ENCODE data around the gene COPZ2. TPM values are rescaled to one million over a fixed set of nuclear protein-coding genes. Genes with fewer than 3 reads are reported as not detected.

The COPZ2 gene
- polyA plus RNA-seq, 3 donors: 4.2 to 12.2 (median 6.9) TPM

DNA sequence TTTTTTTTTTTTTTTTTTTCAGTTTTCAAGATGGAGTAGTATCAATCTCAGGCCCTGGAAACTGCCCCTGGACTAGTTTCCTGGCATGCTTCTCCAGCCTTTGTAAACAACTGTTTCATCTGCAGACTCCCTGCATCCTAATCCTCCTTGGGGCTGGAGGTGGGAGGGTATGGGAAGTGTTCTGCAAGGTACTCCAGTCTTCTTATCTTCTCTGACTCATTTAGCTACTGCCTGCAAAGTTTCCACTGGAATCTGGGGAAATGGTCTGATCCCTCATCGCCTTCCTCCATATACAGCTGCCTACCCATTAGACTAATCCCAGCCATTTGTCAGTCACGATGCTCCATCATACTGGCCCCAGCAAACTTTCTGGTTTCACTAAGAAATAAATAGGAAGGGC is 21.5 kb downstream of the COPZ2 start:
- peaks cover 31 to 39% (median 32%) of the 10 kb centered on the region in 3 donors for H3K27me3 Mint-ChIP-seq (ENCODE audit: low read depth in 3 of 3)
- intact Hi-C loops (cut with micrococcal nuclease): loop anchor here in 1 of 2 donors (5.0 kb wide), 1 partner anchor 179 kb away; no protein-coding TSS in a partner anchor

DNA sequence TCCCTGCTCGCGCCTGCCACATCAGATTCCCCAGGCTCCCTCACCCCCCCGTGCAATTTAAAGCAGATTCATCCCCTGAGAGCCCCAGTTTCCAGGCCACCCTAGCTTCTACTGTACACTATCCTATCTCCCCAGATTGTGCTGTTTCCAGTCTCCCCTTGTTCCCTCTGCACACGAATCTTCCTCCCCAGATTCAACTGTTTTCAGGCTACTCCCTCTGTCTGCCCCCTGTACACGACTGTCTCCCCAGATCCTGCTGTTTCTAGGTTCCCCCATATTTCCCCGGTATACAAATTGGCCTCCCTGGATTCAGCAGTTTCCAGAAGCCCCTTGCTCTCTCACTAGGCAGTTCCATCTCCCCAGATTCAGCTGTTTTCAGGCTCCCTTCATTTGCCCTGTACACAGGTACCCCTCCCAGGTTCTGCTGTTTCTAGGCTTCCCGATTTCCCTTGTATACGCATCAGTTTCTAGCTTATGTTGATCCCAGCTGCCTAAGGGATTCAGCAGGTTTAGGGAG is 22.9 kb downstream of the COPZ2 start:
- Histone ChIP-seq H3K36me3 (replicated peaks in 1 of 2; ENCODE audit: control insufficient read depth in 1 of 2, insufficient read depth in 2 of 2, low read length in 2 of 2) (no peaks in the 10 kb centered on the region), H3K9me3 (replicated peaks in 1 of 2; ENCODE audit: control insufficient read depth in 1 of 2, insufficient read depth in 1 of 2, low read length in 2 of 2) (no peaks in the 10 kb centered on the region), H3K4me1 (ENCODE audit: control insufficient read depth in 1 of 2, insufficient read depth in 2 of 2, low read length in 2 of 2) (peaks cover 27 to 48% of the 10 kb centered on the region in 2 donors), H2AFZ (ENCODE audit: insufficient read depth, low read depth, low read length, poor library complexity, severe bottlenecking) (no peak overlapping the region), H3K27ac (ENCODE audit: low read depth in 1 of 2, low read length in 2 of 2) (no peak overlapping the region), H3K9ac (ENCODE audit: insufficient read depth, low read length, poor library complexity, severe bottlenecking) (no peak overlapping the region), H3K4me2 (replicated peaks; ENCODE audit: extremely low read depth, low read length, poor library complexity, severe bottlenecking) (no peak overlapping the region), H3K79me2 (ENCODE audit: insufficient read depth, low read length) (no peaks in the 10 kb centered on the region), H3K4me3 (replicated peaks in 1 of 3; ENCODE audit: low read depth in 2 of 3, low read length in 3 of 3) (no peak overlapping the region), H4K20me1 (ENCODE audit: insufficient read depth, low read length) (no peaks in the 10 kb centered on the region), H3K27me3 (ENCODE audit: control insufficient read depth in 2 of 2, insufficient read depth in 2 of 2, low read length in 2 of 2) (peaks cover 4 to 26% of the 10 kb centered on the region in 2 donors)
- peaks cover 0 to 2% (median 0%) of the 10 kb centered on the region in 7 donors for H3K9me3 Mint-ChIP-seq
- 77% methylated on average over 7 of the region's 8 CpGs for WGBS (ENCODE audit: insufficient coverage)
- H3K27ac Mint-ChIP-seq: no peak overlapping the region
- TF ChIP-seq, protein P1, sequence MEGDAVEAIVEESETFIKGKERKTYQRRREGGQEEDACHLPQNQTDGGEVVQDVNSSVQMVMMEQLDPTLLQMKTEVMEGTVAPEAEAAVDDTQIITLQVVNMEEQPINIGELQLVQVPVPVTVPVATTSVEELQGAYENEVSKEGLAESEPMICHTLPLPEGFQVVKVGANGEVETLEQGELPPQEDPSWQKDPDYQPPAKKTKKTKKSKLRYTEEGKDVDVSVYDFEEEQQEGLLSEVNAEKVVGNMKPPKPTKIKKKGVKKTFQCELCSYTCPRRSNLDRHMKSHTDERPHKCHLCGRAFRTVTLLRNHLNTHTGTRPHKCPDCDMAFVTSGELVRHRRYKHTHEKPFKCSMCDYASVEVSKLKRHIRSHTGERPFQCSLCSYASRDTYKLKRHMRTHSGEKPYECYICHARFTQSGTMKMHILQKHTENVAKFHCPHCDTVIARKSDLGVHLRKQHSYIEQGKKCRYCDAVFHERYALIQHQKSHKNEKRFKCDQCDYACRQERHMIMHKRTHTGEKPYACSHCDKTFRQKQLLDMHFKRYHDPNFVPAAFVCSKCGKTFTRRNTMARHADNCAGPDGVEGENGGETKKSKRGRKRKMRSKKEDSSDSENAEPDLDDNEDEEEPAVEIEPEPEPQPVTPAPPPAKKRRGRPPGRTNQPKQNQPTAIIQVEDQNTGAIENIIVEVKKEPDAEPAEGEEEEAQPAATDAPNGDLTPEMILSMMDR (IDR thresholded peaks at IDR 0.05): no peak
- H3K36me3 Mint-ChIP-seq: peaks cover 3 to 18% of the 10 kb centered on the region in 2 donors
- intact Hi-C loops (cut with micrococcal nuclease): loop anchor here in 1 of 2 donors (5.0 kb wide), 1 partner anchor 177 kb away; no protein-coding TSS in a partner anchor
- peak overlapping the region in 1 of 2 donors; percentile 5 for H3K4me3 Mint-ChIP-seq
- peaks cover 31 to 45% (median 38%) of the 10 kb centered on the region in 3 donors for H3K27me3 Mint-ChIP-seq (ENCODE audit: low read depth in 3 of 3)
- DNase-seq: no peak
- peaks cover 46% of the 10 kb centered on the region for H3K4me1 Mint-ChIP-seq

More for the DNA sequence above, 21.5 kb downstream of the COPZ2 start:
- H3K27me3 ChIP-seq (ENCODE audit: control insufficient read depth in 2 of 2, insufficient read depth in 2 of 2, low read length in 2 of 2): peaks cover 4 to 26% of the 10 kb centered on the region in 2 donors
- H3K9me3 ChIP-seq (replicated peaks in 1 of 2; ENCODE audit: control insufficient read depth in 1 of 2, insufficient read depth in 1 of 2, low read length in 2 of 2): no peaks in the 10 kb centered on the region
- Mint-ChIP-seq H3K9me3 (peaks cover 0 to 2% (median 0%) of the 10 kb centered on the region in 7 donors), H3K27ac (peak overlapping the region in 1 of 7 donors; percentile 82), H3K36me3 (peaks cover 5 to 19% of the 10 kb centered on the region in 2 donors), H3K4me1 (peaks cover 52% of the 10 kb centered on the region), H3K4me3 (no peak overlapping the region)
- peaks cover 30 to 56% of the 10 kb centered on the region in 2 donors for H3K4me1 ChIP-seq (ENCODE audit: control insufficient read depth in 1 of 2, insufficient read depth in 2 of 2, low read length in 2 of 2)
- H2AFZ ChIP-seq (ENCODE audit: insufficient read depth, low read depth, low read length, poor library complexity, severe bottlenecking): no peak overlapping the region
- DNase-seq: no peak
- H3K4me2 ChIP-seq (replicated peaks; ENCODE audit: extremely low read depth, low read length, poor library complexity, severe bottlenecking): no peak overlapping the region
- H3K79me2 ChIP-seq (ENCODE audit: insufficient read depth, low read length): no peaks in the 10 kb centered on the region
- H3K36me3 ChIP-seq (replicated peaks in 1 of 2; ENCODE audit: control insufficient read depth in 1 of 2, insufficient read depth in 2 of 2, low read length in 2 of 2): no peaks in the 10 kb centered on the region
- no peak overlapping the region for H3K27ac ChIP-seq (ENCODE audit: low read depth in 1 of 2, low read length in 2 of 2)
- WGBS (ENCODE audit: insufficient coverage): no CpG with 5 or more reads among the region's 2 CpGs
- TF ChIP-seq, protein P1 (IDR thresholded peaks at IDR 0.05): no peak
- no peak overlapping the region for H3K4me3 ChIP-seq (replicated peaks in 1 of 3; ENCODE audit: low read depth in 2 of 3, low read length in 3 of 3)
- no peaks in the 10 kb centered on the region for H4K20me1 ChIP-seq (ENCODE audit: insufficient read depth, low read length)
- H3K9ac ChIP-seq (ENCODE audit: insufficient read depth, low read length, poor library complexity, severe bottlenecking): no peak overlapping the region
